ENCODE data around the gene DBT.
"Not testable (repeated sequence)": the region's sequence is repeated elsewhere in the genome, so short reads cannot be mapped to it uniquely, and the experiment has no call there.

DBT gene

GRCh38 chr1:100234432-100234831, 15.2 kb downstream of the DBT start:
- Histone ChIP-seq H3K27me3 (replicated peaks; ENCODE audit: insufficient read depth, low read length) (no peaks in the 10 kb centered on the region), H3K9me2 (replicated peaks; ENCODE audit: insufficient read depth, low read length) (no peaks in the 10 kb centered on the region), H3F3A (ENCODE audit: insufficient read depth, low read length) (no peaks in the 10 kb centered on the region), H3K4me3 (ENCODE audit: low read length) (no peak overlapping the region), H2AFZ (ENCODE audit: low read length) (no peak overlapping the region), H3K4me1 (ENCODE audit: low read length) (no peaks in the 10 kb centered on the region), H3K79me2 (ENCODE audit: low read length) (no peaks in the 10 kb centered on the region), H3K36me3 (replicated peaks; ENCODE audit: insufficient read depth, low read length) (no peaks in the 10 kb centered on the region), H4K20me1 (ENCODE audit: insufficient read depth, low read length) (no peaks in the 10 kb centered on the region), H3K4me2 (ENCODE audit: low read depth, low read length) (no peak overlapping the region), H3K9ac (ENCODE audit: low read length) (no peak overlapping the region), H3K9me3 (replicated peaks; ENCODE audit: insufficient read depth, low read length) (no peaks in the 10 kb centered on the region), H3K27ac (ENCODE audit: low read length) (no peak overlapping the region)
- DNase-seq, result no peak
- TF ChIP-seq CTCF (IDR thresholded peaks at IDR 0.05; ENCODE audit: low read length) (no peak), EZH2 (optimal IDR thresholded peaks at IDR 0.05; ENCODE audit: low read depth, low read length) (no peak), EZH2phosphoT487 (IDR thresholded peaks at IDR 0.05; ENCODE audit: low read length) (no peak)

DNA sequence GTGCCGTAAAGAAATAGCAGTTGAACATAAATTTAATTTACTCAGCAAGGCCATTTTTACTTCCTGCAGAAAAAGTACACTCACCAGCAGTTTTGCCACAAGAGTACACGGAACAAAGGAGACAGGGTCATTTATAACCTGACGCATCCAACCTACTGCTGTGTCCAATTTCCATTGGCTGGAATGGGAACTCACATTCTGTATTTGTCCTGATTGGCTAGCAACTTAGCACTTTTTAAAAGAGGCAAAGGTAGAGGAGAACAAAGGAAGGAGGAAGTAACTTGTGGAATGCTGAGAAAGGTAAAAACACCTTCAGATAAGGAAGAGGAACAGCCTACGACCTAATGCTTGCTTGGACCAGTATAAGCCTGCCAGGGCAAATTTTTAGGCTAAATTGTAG, 16.1 kb downstream of the DBT start:
- H3K9me3 ChIP-seq (replicated peaks; ENCODE audit: insufficient read depth, low read length); H3K4me3 ChIP-seq (ENCODE audit: low read length); H3K36me3 ChIP-seq (replicated peaks; ENCODE audit: insufficient read depth, low read length); H3K4me1 ChIP-seq (ENCODE audit: low read length); H3K79me2 ChIP-seq (ENCODE audit: low read length); H3K9ac ChIP-seq (ENCODE audit: low read length); H3K9me2 ChIP-seq (replicated peaks; ENCODE audit: insufficient read depth, low read length); H2AFZ ChIP-seq (ENCODE audit: low read length); H3K27ac ChIP-seq (ENCODE audit: low read length); H3K27me3 ChIP-seq (replicated peaks; ENCODE audit: insufficient read depth, low read length); H3K4me2 ChIP-seq (ENCODE audit: low read depth, low read length); H3F3A ChIP-seq (ENCODE audit: insufficient read depth, low read length); DNase-seq; H4K20me1 ChIP-seq (ENCODE audit: insufficient read depth, low read length): not testable (repeated sequence)

DNA sequence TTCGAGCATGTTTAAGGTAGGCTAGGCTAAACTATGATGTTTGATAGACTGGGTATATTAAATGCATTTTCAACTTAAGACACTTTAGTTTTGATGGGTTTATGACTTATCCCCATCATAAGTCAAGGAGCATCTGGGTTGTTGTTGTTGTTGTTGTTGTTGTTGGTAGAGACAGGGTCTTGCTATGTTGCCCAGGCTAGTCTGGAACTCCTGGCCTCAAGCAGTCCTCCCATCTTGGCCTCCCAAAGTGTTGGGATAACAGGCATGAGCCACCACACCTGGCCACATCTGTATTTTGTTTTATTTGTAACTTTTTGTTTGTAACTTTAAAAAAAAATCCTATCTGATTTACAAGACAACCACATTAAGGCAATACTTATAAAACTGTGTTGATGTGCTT, 17.5 kb downstream of the DBT start:
- no peak overlapping the region for H3K4me2 ChIP-seq (ENCODE audit: low read depth, low read length)
- no peaks in the 10 kb centered on the region for H3K27me3 ChIP-seq (replicated peaks; ENCODE audit: insufficient read depth, low read length)
- H3K9ac ChIP-seq (ENCODE audit: low read length), result no peak overlapping the region
- TF ChIP-seq EZH2 (optimal IDR thresholded peaks at IDR 0.05; ENCODE audit: low read depth, low read length) (no peak), CTCF (IDR thresholded peaks at IDR 0.05; ENCODE audit: low read length) (no peak), EZH2phosphoT487 (IDR thresholded peaks at IDR 0.05; ENCODE audit: low read length) (no peak)
- no peaks in the 10 kb centered on the region for H3K4me1 ChIP-seq (ENCODE audit: low read length)
- H3K9me2 ChIP-seq (replicated peaks; ENCODE audit: insufficient read depth, low read length), result no peaks in the 10 kb centered on the region
- H3K4me3 ChIP-seq (ENCODE audit: low read length), result no peak overlapping the region
- no peaks in the 10 kb centered on the region for H3K79me2 ChIP-seq (ENCODE audit: low read length)
- no peak overlapping the region for H2AFZ ChIP-seq (ENCODE audit: low read length)
- H3K9me3 ChIP-seq (replicated peaks; ENCODE audit: insufficient read depth, low read length), result no peaks in the 10 kb centered on the region
- no peaks in the 10 kb centered on the region for H3F3A ChIP-seq (ENCODE audit: insufficient read depth, low read length)
- no peaks in the 10 kb centered on the region for H3K36me3 ChIP-seq (replicated peaks; ENCODE audit: insufficient read depth, low read length)
- DNase-seq, result no peak
- H3K27ac ChIP-seq (ENCODE audit: low read length), result no peak overlapping the region
- H4K20me1 ChIP-seq (ENCODE audit: insufficient read depth, low read length), result no peaks in the 10 kb centered on the region

DNA sequence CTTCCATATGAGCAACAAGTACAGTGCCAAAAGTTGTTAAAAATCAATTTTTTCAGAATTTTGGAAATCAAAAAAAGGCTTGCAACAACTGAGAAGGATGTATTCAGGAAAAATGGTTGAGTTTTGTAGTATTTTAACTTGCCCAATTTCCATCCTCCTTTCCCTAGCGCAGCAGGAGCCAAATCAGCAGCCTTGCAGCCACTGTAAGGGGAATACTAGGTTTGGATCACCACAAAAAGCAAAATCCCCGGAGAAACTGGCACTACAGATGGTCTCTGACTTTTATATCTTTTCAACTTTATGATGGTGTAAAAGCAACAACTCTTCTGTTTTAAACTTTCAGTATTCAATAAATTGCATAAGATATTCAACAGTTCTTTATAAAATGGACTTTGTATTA, 17.9 kb downstream of the DBT start:
- TF ChIP-seq CTCF (IDR thresholded peaks at IDR 0.05; ENCODE audit: low read length) (no peak), EZH2 (optimal IDR thresholded peaks at IDR 0.05; ENCODE audit: low read depth, low read length) (no peak), EZH2phosphoT487 (IDR thresholded peaks at IDR 0.05; ENCODE audit: low read length) (no peak)
- H3K9me3 ChIP-seq (replicated peaks; ENCODE audit: insufficient read depth, low read length), result no peaks in the 10 kb centered on the region
- no peak overlapping the region for H3K9ac ChIP-seq (ENCODE audit: low read length)
- H3K4me3 ChIP-seq (ENCODE audit: low read length), result no peak overlapping the region
- DNase-seq, result no peak
- no peaks in the 10 kb centered on the region for H3K27me3 ChIP-seq (replicated peaks; ENCODE audit: insufficient read depth, low read length)
- no peaks in the 10 kb centered on the region for H3K4me1 ChIP-seq (ENCODE audit: low read length)
- no peaks in the 10 kb centered on the region for H3K36me3 ChIP-seq (replicated peaks; ENCODE audit: insufficient read depth, low read length)
- H3K79me2 ChIP-seq (ENCODE audit: low read length), result no peaks in the 10 kb centered on the region
- H3K27ac ChIP-seq (ENCODE audit: low read length), result no peak overlapping the region
- no peak overlapping the region for H2AFZ ChIP-seq (ENCODE audit: low read length)
- H3K4me2 ChIP-seq (ENCODE audit: low read depth, low read length), result no peak overlapping the region
- no peaks in the 10 kb centered on the region for H3K9me2 ChIP-seq (replicated peaks; ENCODE audit: insufficient read depth, low read length)
- no peaks in the 10 kb centered on the region for H3F3A ChIP-seq (ENCODE audit: insufficient read depth, low read length)
- H4K20me1 ChIP-seq (ENCODE audit: insufficient read depth, low read length), result no peaks in the 10 kb centered on the region
